Stimulated activated CD4-positive, alpha-beta T cell treated with anti-CD3 and anti-CD28 coated beads, Interleukin-1b, Interleukin-23, amount 100 ng/mL, for 48 hours (primary cell): ENCODE measurements around the gene ZSCAN30.

Experiments
- DNase-seq: peaks from one replicate; pipeline ENCODE4 v3.0.0-alpha.2; 2020

ZSCAN30 gene

DNA sequence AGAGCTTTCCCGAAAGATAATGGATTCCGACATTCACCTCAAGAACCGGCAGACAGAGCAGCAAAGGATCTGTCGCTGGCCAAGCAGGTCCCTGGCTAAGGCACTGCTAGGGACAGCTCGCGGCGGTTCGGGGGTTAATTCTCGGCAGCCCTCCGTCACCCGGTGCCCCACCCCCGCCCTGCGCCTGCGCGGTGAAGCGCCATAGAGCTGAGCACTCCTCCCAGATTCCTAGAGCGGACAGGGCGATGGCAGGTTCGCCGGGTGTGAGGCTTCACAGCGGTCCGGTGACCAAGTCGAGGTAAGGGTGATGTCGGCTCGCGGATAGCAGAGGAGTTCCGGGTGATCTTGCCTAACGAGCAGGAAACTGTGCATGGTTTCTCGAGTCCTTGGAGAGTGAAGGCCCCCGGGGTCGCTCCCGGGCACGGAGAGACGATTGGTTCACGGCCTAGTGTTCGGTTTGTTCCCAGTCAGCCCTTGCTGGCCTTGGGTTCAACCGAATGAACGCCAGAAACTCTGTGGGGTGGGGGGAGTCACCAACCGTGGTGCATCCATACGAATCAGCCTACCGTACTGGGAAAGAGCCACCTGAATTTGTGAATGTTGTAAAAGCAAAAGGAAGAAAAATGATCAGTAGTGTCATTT, at the start of gene ZSCAN30:
Gene ZSCAN30 (minus strand): TSS at position 136 of the 642 bp plus-strand sequence. CDS start 25,877 bp downstream, outside the sequence.
- DNase-seq, result peak; percentile 96

DNA sequence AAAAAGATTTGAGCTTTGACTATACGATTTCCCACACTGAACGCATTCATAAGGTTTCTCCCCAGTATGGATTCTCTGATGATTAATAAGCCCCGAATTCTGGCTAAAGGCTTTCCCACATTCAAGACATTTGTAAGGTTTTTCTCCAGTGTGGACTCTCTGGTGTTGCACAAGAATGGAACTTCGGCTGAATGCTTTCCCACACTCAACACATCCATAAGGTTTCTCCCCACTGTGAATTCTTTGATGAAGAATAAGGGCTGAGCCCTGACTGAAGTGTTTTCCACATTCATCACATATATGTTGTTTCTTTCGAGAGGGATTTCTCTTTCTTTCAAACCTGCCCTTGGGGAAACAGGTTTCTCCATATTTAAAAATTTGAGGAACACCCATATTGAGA, 47.3 kb upstream of the ZSCAN30 start:
- no peak for DNase-seq

DNA sequence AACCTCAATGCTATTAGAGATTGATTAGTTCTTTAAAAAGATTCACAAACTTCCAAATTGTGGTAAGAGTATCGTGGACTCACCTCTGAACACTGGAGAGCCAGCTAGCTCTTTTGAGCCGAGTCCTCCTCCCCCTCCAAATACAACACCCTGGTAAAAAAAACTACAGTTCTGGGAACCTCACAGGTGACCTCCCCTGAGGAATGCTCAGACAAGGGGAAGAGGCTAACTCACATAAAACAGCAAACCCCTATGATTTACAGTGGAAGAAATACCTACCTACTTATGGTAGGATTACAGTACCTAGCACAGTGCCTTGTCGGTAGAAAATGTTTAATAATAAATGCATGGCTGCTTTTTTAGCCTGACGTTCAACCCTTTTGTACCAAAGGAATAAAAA, 45.8 kb upstream of the ZSCAN30 start:
- DNase-seq, result no peak

DNA sequence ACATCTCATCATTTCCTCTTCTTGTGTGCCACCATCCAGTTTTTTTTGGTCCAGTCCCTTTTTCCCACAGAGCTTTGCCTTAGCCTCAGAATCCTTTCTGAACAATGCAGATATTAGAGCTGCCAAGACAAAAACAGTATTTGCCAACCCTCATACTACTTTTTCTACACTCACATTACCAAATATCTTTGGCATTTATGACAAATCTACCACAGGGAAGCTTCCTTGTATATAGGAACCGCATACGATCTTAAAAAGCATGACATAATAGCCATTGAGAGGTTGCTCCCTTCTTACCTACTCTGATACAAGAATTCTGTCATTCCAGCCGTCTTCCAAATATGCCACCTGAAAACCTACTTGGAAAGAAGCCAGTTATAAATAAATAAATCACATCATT, 44.8 kb upstream of the ZSCAN30 start:
- no peak for DNase-seq

DNA sequence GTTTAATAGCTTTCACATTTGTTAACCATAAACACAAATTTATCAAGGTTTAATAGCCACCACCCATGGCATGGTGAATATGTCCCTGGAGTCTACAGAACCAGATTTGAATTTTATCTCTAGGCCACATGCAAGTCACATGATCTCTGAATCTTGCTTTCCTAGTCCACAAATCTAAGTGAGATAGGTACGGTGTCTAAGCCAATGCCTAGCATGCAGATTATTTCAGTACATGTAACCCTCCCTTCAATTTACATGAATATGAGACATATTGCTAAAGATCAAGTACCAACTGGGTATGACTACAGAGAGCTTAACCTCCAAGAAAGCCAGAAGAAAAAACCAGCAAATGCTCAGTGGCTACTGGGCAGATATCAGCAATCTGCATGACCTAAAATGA, 44.2 kb upstream of the ZSCAN30 start:
- no peak for DNase-seq

DNA sequence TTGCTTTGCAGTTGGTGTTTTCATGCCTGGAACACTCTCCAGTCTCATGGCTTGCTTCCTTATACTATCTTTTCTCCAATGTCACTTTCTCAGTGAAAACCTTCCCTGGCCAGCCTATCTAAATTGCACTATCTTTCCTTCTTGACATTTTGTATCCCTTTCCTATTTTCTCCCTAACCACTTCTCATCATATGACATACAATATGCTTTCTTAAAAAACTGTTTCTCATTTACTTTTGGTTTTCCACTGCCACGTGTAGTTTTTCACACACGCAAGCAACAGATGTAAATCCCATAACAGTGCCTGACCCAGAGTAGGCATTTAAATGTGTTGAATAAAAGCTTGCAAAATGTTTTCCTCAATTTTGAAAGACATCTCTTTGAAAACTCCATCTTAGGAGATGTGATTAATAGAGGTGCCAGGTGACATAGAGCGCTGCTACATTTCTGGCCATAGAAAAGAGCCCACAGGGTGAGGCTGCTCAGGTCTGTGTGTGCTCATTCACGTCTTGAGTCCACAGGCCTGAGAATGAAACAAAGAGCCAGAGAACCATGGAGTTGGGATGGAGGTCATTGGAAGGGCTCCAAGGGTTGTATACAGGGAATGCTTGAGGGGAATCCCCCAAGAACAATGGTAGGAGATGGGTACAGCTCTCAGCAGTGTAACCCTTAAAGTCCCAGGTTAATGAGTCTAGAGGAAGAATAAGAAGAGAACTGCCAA, 41.5 kb upstream of the ZSCAN30 start:
- no peak for DNase-seq

DNA sequence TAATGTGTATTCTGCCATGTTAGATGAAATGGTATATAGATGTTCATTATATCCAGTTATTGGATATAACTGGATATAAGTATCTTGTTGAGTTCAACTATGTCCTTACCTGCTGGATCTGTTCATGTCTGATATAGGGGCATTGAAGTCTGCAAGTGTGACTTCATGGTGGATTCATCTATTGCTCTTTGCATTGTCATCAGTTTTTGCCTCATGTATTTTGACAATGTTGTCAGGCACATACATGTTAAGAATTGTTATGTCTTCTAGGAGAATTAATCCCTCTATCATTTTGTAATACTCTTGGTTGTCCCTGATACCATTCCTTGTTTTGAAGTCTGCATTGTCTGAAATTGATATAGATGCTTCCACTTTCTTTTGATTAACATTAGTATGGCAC, 38.8 kb upstream of the ZSCAN30 start:
- no peak for DNase-seq

DNA sequence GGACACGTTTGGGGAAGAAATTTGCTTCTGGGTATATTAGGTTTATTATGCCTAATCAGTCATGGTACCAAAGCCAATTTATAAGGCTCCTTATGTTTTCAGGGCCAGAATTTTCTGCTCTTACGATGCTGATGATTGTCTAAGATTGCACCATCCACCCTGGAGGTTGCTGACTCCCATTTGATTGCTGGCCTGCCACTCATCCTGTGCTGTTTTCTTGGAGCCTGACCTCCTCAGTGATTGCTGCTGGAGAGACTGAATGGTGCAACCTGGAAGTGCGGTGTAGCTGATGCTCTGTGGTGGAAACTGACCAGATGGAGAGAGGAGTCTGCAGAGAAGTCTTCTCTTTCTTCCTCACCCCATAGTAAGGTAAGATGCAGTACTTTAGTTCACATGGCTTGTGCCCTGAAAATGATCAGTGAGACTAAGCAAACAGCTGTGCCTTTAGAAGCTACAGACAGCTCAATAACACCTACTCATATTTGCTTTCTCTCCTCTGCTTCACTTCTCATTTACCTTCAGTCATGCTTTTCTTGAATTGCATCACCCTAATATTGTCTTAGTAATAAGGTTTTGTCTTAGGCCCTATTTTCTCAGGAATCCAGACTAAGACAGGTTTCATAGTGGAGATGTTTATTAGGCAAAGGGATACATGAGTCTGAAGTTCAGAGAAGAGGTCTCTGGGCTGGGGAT, 36.8 kb upstream of the ZSCAN30 start:
- DNase-seq, result no peak

DNA sequence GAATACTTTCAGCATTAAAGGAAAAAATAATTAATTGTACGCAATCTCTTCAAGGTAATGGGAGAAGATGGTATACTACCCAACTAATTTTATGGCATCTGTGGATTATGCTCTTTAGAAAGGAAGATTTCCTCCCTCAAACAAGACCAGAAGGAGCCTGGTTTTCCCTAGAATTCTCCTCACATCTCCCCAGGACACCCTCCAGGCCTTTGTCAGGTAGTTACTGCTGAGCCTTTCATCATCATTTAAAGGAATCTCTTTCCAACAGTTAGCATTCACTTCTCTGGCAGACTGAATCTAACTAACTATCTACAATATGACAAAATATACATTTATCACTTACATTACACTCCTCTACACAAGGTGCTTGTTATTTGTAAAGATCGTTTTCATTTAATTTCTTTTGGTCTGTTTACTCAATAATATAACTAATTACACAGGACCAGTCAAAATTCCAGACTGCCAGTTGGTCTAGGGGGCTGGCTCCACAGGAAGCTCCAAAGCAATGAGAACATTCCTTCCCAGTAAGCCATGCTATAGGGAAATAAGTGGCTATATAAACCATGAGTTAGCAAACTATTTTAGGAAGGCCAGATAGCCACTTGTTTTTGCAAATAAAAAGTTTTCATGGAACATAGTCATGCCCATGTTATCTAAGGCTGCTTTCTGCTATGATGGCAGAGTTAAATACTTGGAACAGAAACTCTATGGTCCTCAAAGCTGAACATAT, 35.1 kb upstream of the ZSCAN30 start:
- no peak for DNase-seq

DNA sequence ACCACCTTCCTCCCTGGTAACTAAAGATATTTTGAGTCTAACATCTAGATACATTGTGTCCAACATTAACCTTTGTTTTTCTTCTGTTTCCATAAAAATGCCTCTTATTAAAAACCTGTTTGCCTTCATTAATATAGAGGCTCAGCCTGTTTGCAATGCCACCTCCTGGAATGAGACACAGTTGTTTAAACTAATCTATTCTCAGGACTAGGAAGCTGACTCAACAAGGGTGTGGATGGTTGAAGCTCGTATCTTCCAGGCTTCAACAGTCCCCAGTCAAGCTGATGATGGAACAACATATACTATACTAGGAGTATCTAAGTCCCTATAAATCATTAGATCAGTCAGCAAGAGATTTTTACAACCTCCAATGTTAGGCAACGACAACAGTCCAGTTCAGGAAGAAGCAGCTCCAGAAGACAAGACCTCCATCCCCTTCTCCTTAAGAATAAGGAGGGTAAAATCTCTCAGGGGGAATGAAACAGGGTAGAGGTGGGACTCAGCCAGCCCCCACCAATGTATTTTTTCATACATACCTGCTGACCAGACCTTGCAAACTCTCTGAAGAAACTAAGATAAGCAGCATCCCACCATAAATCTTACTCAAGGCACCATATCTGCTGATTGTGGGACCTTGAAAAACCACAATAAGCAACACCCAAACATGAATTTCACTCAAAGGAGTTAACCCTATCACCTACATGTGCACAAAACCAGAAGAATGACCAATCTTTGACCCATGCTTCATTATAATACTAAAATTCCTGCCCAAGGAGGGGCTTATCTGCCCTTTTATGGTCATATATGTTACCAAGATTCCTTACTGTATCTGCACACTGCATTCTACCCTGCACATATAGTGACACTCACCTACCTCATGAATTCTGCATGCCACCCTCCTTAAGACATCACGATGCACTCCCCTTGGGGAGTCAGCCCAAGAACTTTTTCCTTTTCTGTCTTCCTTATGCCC, 32.7 kb upstream of the ZSCAN30 start:
- DNase-seq, result no peak

DNA sequence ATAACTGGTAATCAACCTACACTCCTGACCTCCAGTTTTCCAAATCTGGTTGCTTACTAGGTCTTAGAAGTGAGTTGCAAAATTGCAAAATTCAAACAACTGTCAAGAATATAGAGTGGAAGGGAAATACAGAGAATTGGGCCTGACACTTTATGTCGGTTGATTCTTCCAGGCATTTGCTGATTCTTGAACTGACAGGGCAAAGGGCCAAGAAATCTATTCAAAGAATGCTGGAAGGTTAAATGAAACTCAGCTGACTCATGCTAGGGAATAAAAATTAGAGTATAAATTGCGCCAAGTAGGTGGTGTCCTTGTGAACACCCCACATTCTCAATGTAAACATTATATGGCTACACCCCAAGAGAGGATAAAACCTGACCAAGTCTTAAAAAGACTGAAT, 21.5 kb upstream of the ZSCAN30 start:
- DNase-seq, result no peak

DNA sequence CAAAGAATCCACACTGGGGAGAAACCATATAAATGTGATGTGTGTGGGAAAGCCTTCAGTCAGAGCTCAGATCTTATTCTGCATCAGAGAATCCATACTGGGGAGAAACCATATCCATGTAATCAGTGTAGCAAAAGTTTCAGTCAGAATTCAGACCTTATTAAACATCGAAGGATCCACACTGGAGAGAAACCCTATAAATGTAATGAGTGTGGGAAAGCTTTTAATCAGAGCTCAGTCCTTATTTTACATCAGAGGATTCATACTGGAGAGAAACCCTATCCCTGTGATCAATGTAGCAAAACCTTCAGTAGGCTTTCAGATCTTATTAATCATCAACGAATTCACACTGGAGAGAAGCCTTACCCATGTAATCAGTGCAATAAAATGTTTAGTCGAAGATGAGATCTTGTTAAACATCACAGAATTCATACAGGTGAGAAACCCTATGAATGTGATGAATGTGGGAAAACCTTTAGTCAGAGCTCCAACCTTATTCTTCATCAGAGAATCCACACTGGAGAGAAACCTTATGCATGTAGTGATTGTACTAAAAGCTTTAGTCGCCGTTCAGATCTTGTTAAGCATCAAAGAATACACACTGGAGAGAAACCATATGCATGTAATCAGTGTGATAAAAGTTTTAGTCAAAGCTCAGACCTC, 16.7 kb upstream of the ZSCAN30 start:
- DNase-seq, result no peak

DNA sequence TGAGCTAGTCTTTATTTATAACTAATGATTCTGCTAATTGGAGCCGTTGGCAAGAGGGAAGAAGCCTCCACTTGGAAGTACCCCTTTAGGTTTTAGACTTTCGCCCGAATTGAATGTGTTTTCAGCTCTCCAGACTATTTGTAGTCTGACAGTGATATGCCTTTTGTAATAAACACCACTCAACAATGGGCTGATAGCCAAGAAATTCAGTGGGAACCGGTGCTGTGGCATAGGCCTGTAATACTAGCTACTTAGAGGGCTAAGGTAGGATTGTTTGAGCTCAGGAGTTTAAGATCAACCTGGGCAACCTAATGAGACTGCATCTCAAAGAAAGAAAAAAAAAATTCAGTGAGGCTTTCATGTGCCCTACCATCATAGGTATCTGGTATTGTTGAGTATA, 13.6 kb upstream of the ZSCAN30 start:
- no peak for DNase-seq

DNA sequence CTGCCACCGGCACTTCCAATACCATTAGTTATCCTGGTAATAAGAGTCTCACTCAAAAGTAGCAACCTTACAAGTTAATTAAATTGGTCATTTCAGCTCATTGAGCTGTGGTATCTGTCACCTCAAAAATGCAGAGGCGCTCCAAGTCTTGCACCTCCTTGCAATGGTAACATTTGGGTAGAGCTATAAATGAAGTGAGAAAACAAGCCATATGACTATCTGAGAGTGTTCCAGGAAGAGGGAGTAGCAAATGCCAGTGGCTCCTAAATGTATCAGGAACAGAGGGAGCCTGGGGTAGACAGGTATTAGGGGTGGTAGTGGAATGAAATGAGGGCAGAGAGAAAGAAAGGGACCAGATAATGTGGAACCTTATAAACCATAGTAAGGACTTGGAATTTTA, 6.0 kb upstream of the ZSCAN30 start:
- no peak for DNase-seq

DNA sequence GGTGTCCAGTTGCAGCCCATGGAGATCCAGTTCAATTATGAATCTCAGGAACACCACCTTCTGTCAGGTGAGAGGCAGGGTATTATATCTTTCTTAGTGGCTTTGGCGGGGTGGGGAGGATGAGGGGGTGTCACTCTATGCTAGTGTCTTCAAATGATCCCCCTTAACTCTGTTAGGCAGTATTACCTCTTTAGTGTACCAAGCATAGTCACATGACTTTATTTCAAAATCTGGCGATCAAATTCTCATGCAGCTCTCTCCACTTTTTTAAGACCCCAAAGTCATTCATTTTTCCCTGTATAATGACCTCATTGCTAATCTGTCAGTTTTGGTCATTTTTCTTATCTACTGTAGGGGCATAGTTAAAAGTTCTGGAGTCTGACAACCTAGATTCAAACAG, 1.1 kb upstream of the ZSCAN30 start:
- DNase-seq, result no peak

DNA sequence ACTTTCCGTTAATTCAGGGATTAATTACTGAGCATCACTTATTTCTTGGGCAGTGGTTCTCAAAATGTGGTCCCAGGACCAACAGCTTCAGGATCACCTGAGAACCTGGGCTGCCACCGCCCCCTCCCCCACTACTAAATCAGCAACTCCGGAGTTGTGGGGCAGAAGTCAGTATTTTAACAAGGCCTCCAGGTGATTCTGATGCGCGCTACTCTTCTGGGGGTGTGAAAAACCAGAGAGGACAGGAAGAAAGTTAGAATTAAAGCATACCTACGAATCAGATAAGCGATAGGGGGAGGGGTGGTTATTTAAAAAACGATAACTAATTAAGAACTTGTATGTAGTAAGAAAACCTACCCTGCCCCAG, 319 bp downstream of the ZSCAN30 start:
- DNase-seq, result peak; percentile 21

DNA sequence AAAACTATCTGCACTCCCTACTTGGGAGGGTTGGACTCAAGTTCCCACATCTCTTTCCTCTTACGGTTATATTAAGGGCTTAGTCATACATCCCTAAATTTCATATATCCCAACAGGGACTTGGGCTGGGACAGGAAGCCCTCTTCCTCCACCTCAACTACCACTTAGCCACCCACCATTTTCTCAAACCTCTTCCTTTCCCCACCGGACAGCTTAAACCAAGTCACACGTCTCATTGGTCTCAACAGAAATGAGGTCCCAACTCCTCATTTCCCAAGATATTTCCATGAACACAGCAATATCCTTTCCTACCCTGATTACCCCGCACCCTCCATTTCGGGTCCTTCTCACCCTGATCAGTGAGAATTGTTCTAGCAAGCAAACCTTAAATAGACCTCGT, 736 bp downstream of the ZSCAN30 start:
- no peak for DNase-seq

DNA sequence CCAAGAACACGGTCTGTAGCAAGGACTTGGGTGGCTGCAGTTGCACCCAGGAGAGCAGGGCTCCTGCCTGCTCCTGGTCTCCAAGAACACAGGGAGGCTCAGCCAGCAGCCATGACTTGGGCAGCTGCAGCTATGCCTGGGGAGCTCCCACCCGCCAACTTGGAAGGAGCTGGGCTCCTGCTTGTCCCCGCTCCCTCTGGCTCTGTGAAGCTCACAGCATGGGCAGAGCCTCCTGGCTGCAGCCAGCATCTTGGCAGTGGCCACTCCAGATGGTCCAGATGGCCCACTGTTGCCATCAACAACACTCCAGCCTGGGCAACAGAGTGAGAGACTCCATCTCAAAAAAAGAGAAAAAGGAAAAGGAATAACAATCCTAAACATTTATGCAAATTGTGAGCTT, 5.2 kb downstream of the ZSCAN30 start:
- DNase-seq, result no peak

DNA sequence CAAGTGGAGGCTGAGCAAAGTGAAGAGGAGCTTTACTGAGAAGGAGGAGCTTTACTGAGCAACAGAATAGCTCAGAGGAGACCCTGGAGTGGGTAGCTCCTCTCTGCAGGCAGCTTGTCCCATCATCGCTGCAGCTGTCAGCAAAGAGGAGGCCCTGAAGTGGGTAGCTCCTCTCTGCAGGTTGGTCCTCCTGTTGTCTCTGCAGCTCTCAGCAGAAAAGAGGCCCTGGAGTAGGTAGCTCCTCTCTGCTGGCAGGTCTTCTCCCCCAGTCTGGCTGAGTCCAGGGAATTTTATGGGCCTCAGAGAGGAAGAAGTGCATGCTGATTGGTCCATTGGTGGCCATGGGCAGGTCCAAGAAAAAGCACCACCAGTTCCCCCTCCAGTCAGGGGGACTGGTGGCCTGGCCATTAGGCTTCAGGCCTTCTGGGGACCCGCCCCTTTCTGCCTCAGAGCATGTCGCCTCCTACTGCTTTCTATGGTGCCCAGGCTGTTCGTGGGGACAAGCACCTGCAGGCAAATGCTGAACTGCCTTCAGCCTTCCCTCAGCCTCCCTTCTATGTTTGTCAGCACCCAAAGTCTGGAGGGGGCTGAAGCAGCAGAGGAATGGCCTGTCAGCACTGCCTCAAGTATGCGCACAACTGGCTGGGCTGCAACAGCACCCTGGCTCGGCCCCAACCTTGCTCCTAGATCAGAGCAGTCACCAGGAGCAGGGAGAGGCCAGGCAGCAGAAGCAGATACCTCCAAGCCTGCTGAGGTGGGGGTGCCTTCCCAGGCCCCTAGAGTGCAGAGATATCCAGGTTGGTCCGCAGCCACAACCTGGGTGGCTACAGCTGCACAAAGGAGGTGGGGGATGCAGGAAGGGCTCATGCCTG, 5.9 kb downstream of the ZSCAN30 start:
- DNase-seq, result no peak

DNA sequence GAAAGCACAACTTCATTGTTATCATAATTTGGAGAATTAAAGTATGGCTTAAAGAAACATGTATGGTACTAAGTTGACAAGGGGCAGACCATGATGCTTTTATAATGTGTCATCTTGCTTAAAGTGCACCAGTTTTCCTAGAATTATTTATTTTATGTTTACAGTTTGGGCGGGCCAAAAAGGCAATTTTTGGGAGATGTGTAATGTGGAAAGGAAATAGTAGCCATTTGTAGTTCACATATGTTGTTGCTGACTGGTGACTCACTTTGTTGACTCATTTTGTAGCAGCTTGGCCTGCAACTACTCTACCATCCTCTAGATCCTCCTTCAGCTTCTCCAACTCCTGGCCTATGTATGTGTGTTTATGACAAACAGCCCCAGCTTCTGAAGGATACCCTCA, 7.7 kb downstream of the ZSCAN30 start:
- no peak for DNase-seq

DNA sequence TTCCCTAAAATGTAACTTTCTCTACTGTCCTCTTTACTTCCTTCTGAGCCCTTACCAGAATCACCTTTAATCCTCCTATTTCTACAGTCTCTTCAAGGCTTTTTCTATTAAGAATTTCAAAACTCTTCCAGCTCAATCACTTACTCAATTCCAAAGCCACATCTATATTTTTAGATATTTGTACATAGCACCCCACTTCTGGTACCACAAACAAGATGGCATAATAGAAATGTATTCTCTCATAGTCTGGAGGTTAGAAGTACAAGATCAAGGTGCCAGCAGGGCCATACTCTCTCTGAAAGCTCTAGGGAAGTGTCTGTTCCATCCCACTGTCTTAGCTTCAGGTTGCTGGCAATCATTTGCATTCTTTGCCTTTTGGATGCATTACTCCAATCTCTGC, 11.1 kb downstream of the ZSCAN30 start:
- DNase-seq, result no peak
